ENCODE measurements around the gene GPX2. TPM values are rescaled to one million over a fixed set of nuclear protein-coding genes. Genes with fewer than 3 reads are reported as not detected.

GPX2 gene
- total RNA-seq, 1 donor from 2014 or later, result 0.69 TPM

DNA sequence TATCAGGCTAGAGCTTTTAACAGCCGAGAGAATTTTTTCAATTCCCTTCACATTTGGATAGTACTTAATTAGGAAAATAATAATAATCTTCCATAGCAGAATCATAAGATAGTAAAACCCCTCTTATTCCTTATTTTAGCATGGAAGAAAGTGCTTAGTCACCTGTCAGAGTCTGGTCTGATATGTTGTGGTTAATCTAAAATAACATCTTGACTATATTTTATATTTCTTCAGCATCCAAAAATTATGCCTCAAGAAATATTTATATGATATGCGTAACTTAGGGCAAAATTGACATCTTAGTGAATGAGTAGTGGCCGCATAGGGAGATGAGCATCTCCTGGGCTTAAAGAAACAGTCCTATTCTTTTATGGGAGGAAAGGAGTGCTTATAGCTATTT is 15.5 kb downstream of the GPX2 start:
- no peak for DNase-seq
- intact Hi-C loops (cut with DNase I), result no loop called here
- ATAC-seq, result no peak
- H3K27ac ChIP-seq, result no peak overlapping the region
- no peaks in the 10 kb centered on the region for H3K9me3 ChIP-seq
- peaks cover 72% of the 10 kb centered on the region for H3K36me3 ChIP-seq
- no peak overlapping the region for H3K4me3 ChIP-seq
- TF ChIP-seq CTCF (IDR thresholded peaks at IDR 0.05), result no peak
- no peaks in the 10 kb centered on the region for H3K27me3 ChIP-seq
- peaks cover 5% of the 10 kb centered on the region for H3K4me1 ChIP-seq

GRCh38 chr14:64926398-64926995 is 16.0 kb downstream of the GPX2 start:
- no peaks in the 10 kb centered on the region for H3K9me3 ChIP-seq
- no peaks in the 10 kb centered on the region for H3K27me3 ChIP-seq
- no peak for ATAC-seq
- TF ChIP-seq CTCF (IDR thresholded peaks at IDR 0.05), result no peak
- no peak for DNase-seq
- no peak overlapping the region for H3K4me3 ChIP-seq
- H3K4me1 ChIP-seq, result peaks cover 5% of the 10 kb centered on the region
- no peak overlapping the region for H3K27ac ChIP-seq
- H3K36me3 ChIP-seq, result peaks cover 66% of the 10 kb centered on the region
- intact Hi-C loops (cut with DNase I), result no loop called here

DNA sequence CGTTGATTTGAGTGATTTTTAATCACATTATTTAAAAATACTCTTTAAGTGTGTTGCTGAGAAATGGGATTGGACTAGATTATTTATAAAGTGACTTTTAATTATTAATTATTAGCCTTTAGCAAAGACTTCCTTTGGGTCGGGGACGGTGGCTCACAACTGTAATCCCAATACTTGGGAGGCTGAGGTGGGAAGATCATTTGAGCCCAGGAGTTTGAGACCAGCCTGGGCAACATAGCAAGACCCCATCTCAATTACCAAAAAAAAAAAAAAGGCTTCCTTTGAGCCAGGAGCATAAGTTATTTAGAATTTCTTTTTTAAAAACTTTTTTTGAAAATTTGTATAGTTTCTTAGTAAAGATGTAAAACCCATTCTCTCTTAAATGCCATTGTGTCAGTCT is 19.5 kb downstream of the GPX2 start:
- Histone ChIP-seq H3K27ac (no peak overlapping the region), H3K9me3 (no peaks in the 10 kb centered on the region), H3K36me3 (peaks cover 42% of the 10 kb centered on the region), H3K27me3 (no peaks in the 10 kb centered on the region), H3K4me1 (peaks cover 12% of the 10 kb centered on the region), H3K4me3 (no peak overlapping the region)
- ATAC-seq, result no peak
- no peak for TF ChIP-seq CTCF (IDR thresholded peaks at IDR 0.05)
- DNase-seq, result no peak
- intact Hi-C loops (cut with DNase I), result no loop called here

DNA sequence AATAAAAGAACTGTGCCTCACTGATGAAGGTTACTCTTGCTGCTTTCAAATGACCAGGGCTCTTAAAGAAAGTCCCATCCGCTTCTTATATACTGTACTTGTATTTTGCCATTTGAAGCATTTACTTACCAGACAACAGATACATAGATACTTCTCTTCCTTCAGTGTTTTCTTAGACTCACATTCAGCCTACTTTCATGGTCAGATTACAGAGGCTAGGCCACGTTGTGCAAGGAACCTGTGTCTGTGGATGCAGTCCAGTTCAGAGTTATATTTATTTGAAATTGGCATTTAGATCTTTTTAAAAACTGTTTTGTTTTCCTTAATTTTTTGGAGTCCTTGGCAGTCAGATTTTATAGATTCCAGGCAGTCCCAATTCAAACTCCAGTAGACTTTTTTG is 22.1 kb downstream of the GPX2 start:
- no peak for ATAC-seq
- H3K27me3 ChIP-seq, result no peaks in the 10 kb centered on the region
- intact Hi-C loops (cut with DNase I), result no loop called here
- no peak for DNase-seq
- H3K27ac ChIP-seq, result no peak overlapping the region
- H3K36me3 ChIP-seq, result peaks cover 17% of the 10 kb centered on the region
- no peak overlapping the region for H3K4me3 ChIP-seq
- no peaks in the 10 kb centered on the region for H3K9me3 ChIP-seq
- no peak for TF ChIP-seq CTCF (IDR thresholded peaks at IDR 0.05)
- peaks cover 21% of the 10 kb centered on the region for H3K4me1 ChIP-seq

DNA sequence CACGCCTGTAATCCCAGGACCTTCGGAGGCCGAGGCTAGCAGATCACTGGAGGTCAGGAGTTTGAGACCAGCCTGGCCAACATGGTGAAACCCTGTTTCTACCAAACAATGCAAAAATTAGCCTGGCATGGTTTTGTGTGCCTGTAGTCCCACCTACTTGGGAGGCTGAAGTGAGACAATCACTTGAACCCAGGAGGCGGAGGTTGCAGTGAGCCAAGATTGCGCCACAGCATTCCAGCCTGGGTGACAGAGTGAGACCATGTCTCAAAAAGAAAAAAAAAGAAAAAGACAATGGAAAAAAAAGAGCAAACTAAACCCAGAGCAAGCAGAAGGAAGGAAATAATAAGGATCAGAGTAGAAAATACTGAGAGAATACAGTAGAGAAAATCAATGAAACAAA is 22.9 kb downstream of the GPX2 start:
- peak; percentile 31 for ATAC-seq
- TF ChIP-seq CTCF (IDR thresholded peaks at IDR 0.05), result no peak
- peak; percentile 75 for DNase-seq
- H3K27ac ChIP-seq, result no peak overlapping the region
- no peaks in the 10 kb centered on the region for H3K27me3 ChIP-seq
- H3K4me1 ChIP-seq, result peaks cover 26% of the 10 kb centered on the region
- H3K9me3 ChIP-seq, result no peaks in the 10 kb centered on the region
- H3K4me3 ChIP-seq, result no peak overlapping the region
- intact Hi-C loops (cut with DNase I), result no loop called here
- peaks cover 9% of the 10 kb centered on the region for H3K36me3 ChIP-seq

- H3K9me3 ChIP-seq, result no peaks in the 10 kb centered on the region
- no peak for ATAC-seq
- TF ChIP-seq CTCF (IDR thresholded peaks at IDR 0.05), result no peak
- no peak overlapping the region for H3K27ac ChIP-seq
- peaks cover 26% of the 10 kb centered on the region for H3K4me1 ChIP-seq
- no peak overlapping the region for H3K4me3 ChIP-seq
- intact Hi-C loops (cut with DNase I), result no loop called here
- DNase-seq, result no peak
- H3K27me3 ChIP-seq, result no peaks in the 10 kb centered on the region
- peaks cover 5% of the 10 kb centered on the region for H3K36me3 ChIP-seq
Measured at GRCh38 chr14:64919215-64919614, 23.3 kb downstream of the GPX2 start.

Data from upper lobe of right lung (tissue), 1 donor.